ENCODE results near the gene NDUFAF2. TPM values are rescaled to one million over a fixed set of nuclear protein-coding genes. Genes with fewer than 3 reads are reported as not detected.

Gene NDUFAF2
- total RNA-seq, 3 donors from 2014 or later: 12.8 to 29.9 (median 19.5) TPM

GRCh38 chr5:61148515-61148914 lies 203.5 kb downstream of the NDUFAF2 start:
- ATAC-seq (no peak), DNase-seq (no peak)
- no peak for TF ChIP-seq CTCF (IDR thresholded peaks at IDR 0.05)
- intact Hi-C loops (cut with DNase I, micrococcal nuclease): no loop called here
- H3K9me3 ChIP-seq: no peaks in the 10 kb centered on the region
- H3K4me1 ChIP-seq (ENCODE audit: low read depth): no peaks in the 10 kb centered on the region
- H3K36me3 ChIP-seq (ENCODE audit: low read depth): no peaks in the 10 kb centered on the region
- H3K4me3 ChIP-seq: no peak overlapping the region

- no peaks in the 10 kb centered on the region for H3K36me3 ChIP-seq (ENCODE audit: low read depth)
- no peaks in the 10 kb centered on the region for H3K9me3 ChIP-seq
- ATAC-seq (no peak), DNase-seq (no peak)
- no peak for TF ChIP-seq CTCF (IDR thresholded peaks at IDR 0.05)
- H3K4me1 ChIP-seq (ENCODE audit: low read depth): no peaks in the 10 kb centered on the region
- H3K4me3 ChIP-seq: no peak overlapping the region
- intact Hi-C loops (cut with DNase I, micrococcal nuclease): no loop called here
These were observed 206.9 kb downstream of the NDUFAF2 start for GRCh38 chr5:61151893-61152292.

DNA sequence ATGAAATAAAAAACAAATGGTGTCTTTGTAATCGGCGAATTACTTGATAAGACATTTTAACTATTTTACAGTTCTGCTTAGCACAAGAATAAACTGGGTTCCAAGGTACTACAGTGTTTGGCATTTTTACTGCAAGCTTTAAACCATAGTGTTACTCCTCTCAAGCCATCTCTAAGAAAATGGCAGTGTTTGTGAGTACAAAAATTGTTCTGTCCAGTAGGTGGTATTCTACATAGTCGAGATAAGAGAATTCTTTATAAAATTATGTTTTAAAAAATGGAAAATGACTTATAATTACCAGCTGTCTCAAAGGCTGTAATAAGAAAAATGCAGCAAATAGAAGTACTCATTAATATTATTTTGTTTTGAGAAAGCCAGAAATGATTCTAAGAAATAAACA lies 214.1 kb downstream of the NDUFAF2 start:
- no peak for TF ChIP-seq CTCF (IDR thresholded peaks at IDR 0.05)
- H3K9me3 ChIP-seq: no peaks in the 10 kb centered on the region
- ATAC-seq: no peak
- H3K4me3 ChIP-seq: no peak overlapping the region
- peaks cover 12% of the 10 kb centered on the region for H3K4me1 ChIP-seq (ENCODE audit: low read depth)
- intact Hi-C loops (cut with DNase I, micrococcal nuclease): no loop called here
- no peaks in the 10 kb centered on the region for H3K36me3 ChIP-seq (ENCODE audit: low read depth)
- no peak for DNase-seq

DNA sequence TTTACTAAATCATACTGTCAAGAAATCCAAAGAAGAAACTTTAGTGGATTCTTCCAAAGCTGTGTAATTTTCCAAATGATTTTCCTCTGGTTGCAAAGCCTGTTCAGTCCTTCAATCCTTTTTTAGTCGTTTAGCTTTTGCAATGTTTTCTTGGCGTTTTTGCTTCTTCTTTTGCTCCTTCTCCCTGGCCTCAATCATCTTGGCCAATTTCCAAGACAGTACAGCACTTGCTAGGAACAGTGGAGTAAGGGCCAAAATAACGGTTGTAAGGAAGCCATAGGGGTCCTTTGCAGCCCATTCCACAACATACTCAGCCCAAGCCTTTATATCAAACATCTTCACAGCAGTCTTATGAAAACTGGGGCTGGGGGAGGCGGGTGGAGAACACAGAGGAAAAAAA lies 214.8 kb downstream of the NDUFAF2 start:
- no peak for DNase-seq
- ATAC-seq: no peak
- no peaks in the 10 kb centered on the region for H3K36me3 ChIP-seq (ENCODE audit: low read depth)
- intact Hi-C loops (cut with DNase I, micrococcal nuclease): no loop called here
- no peak for TF ChIP-seq CTCF (IDR thresholded peaks at IDR 0.05)
- H3K4me3 ChIP-seq: no peak overlapping the region
- peaks cover 12% of the 10 kb centered on the region for H3K4me1 ChIP-seq (ENCODE audit: low read depth)
- H3K9me3 ChIP-seq: no peaks in the 10 kb centered on the region

- no peaks in the 10 kb centered on the region for H3K36me3 ChIP-seq (ENCODE audit: low read depth)
- H3K4me3 ChIP-seq: no peak overlapping the region
- no peak for ATAC-seq
- no peaks in the 10 kb centered on the region for H3K9me3 ChIP-seq
- no peak for TF ChIP-seq CTCF (IDR thresholded peaks at IDR 0.05)
- DNase-seq: no peak
- H3K4me1 ChIP-seq (ENCODE audit: low read depth): peaks cover 12% of the 10 kb centered on the region
- intact Hi-C loops (cut with DNase I, micrococcal nuclease): no loop called here
These were observed 215.5 kb downstream of the NDUFAF2 start for GRCh38 chr5:61160497-61160896.
